Fibroblast of skin of scalp (primary cell): ENCODE results near the gene SNED1.
"Not testable (repeated sequence)": the region's sequence is repeated elsewhere in the genome, so short reads cannot be mapped to it uniquely, and the experiment has no call there.

Experiments
- DNase-seq: peaks from one replicate; pipeline ENCODE4 v3.0.0-alpha.2; 2013

The SNED1 gene

DNA sequence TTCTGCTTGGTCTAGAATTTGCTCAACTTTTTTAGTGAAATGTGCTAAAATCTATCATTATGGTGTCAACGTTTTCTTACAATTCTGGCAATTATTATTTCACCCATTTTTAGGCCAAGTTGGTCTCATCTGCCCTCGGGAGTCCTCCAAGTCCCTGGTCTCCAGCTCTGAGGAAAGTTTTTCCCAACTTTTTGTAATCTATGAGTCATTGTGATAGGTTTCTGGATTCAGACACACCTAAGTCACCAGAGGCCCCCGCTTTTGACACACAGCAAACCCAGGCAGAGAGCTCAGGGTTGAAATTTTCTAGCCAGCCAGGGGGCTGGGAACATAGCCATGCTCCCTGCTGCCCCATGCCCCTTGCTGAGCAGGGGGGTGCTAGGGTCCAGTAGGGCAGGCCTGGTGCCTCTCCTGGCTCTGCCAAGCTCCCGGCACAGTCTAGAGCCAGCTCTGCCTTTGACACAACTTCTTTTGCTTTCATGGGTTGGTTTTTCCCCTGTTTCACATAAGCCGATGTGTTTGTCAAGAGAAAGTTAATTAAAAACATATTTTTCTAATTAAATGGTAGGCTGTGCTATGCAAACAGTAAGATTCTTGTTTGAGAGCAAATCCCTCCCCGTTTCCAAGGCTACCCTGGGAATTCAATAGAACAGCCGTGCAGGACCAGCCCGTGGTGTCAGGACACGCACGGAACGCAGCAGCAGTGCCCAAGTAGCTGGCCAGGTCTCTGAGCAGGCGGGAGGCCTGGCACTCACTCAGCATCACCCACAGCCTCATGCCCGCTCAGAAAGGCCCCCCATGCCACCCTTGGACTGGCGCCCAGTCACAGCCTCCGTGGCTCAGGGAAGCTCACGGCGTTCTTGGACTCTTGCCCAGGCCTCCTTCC is 25.5 kb upstream of the SNED1 start:
- peak; percentile 82 for DNase-seq

DNA sequence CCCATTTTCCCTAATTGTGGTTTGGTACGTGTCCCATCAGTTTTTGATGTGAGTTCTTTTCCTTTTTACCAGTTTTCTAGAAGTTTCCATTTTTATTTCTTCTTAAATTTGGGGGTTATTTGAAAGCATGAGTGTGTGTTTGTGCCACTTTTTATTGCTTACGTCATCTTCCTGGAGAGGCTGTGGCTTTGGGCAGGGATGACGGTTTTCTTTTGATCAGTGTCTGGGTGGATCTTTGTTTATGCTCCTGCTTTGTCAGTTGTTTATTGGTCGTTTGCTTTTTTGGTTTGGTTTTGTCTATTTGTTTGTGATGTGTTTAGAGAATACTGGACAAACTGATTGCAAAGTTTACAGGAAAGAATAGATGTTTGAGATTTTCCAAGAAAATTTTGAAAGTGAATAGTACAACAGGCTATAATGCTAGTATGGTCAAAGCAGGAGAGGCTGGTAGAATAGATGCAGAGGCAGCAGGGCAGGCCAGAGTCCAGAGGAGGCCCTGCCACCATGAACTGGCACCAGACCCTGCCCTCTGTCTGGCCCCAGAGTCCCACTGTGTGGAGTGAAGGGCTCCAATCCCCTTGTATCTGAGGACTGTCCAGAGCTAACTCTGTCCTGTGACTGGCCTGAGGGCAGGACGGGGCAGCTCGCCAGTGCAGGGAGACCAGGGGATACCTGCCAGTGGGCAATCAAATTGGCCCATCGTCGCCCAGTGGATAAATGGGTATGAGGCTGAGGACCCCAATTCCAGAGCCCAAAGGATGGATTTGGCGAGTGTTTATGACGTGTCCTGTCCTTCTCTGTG is 23.4 kb upstream of the SNED1 start:
- DNase-seq, result no peak

DNA sequence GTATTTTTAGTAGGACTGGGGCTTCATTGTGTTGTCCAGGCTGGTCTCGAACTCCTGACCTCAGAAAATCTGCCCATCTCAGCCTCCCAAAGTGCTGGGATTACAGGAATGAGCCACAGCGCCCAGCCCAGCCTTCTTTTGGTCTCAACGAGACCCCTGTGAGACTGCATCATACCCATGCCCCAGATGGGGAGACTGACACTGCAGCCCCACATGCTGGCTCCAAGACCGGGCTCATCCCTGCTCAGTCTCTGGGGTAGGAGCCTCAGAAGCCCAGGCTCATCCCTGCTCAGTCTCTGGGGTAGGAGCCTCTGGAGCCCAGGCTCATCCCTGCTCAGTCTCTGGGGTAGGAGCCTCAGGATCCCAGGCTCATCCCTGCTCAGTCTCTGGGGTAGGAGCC is 22.5 kb upstream of the SNED1 start:
- not testable (repeated sequence) for DNase-seq

DNA sequence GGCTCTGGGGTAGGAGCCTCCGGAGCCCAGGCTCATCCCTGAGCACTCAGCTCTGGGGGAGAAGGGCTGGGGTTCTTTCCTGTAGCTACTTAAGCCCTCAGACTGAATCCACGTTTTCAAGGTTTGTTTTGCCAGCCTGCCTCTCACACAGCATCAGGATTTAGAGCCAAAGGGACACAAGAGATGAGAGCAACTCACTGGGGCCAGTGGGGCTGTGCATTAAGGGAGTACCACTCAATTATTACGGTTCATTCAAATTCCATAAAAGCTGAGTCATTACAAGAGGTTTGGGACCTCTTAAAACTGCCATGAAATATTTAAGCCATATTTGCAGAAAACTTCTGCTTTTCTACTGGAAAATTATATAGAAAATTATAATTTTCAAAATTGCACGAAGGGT is 17.1 kb upstream of the SNED1 start:
- peak; percentile 77 for DNase-seq

DNA sequence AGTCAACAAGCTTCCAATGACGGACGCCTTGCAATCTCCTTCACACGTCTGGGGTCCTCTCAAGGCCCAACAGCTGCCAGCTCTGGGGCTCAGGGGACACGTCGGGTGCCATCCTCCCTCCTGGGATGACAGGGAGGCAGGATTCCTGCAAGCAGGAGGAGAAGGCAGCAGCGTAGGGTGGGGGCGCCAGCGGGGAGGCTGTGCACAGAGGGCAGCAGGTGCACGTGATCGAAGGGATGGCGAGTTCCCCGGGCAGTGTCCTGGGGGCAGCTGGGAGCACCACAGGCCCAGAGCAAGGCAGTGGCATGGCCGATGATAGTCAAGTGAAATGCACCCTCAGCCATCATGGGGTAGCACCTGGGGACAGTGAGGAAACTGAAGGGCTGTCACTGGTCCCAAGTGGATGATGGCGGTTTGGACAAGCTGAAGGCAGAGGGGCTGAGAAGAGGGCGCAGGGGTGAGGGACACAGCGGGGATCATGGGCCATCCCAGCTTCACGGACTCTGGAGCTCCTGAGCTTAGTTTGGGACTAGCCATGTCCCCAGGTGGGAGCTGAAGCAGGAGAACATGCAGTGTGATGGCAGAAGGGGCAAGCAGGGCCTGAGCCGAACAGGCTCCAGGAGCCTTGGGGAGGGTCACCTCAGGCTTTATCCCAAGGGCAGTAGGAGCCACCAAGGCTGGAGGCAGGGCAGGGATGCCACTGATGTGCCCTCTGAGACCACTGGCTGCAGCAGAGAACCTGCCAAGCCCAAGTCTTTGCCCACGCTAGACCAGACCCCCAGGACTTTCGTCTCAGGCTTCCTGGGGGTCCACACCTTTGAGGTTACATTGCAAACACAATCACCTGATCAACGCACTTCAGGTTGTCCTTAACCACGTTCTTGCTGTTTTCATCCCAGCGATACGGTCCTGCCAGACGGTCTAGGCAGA is 16.3 kb upstream of the SNED1 start:
- DNase-seq, result no peak

DNA sequence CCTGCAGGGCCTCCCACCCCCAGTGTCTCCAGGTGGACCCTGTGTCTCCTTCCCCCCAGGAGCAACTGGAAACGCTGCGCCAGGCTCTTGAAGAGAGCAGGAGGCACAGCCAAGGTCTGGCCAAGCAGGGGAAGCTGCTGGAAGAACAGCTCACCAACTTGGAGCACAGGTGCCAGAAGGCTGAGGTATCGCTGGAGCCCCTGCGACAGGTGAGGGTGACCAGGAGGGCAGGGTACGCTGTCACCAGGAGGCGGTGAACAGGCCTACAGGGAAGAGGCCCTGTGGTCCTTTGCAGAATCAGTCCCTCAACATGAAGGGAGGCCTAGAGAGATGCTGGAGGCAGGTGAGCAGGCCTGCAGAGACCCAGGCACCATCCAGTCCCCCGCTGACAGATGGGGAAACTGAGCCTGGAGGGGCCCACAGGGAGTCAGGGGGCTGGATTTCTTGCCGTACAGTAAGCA is 15.6 kb upstream of the SNED1 start:
- DNase-seq, result no peak

DNA sequence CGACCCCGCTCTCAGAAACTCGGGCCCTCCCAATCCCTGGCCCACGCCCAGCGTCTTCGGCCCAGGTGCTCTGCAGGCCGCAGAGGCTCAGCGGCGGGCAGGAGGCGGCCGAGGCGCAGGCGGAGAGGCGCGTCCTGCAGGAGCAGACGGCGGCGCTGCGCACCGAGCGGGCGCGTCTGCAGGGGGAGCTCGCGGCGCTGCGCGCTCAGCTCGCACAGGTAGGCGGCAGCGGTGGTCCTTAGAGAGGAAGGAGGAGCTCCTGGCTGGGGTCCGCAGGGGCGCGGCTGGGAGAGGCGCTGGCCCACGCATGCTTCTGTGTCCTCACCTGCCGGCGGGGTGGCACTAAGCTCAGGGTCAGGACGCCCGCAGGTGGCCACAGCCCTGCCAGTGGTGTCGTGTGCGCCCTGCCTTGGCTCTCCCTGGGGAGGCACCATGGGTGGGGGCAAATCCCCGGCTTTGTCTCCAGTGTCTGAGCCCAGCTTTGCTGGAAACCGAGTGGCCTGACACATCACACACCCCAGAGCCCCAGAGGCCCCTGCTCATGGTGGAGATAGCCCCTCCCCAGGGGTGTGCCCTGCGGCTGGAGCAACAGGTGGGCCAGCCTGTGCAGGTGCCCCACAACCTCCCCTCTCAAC is 14.9 kb upstream of the SNED1 start:
- no peak for DNase-seq

DNA sequence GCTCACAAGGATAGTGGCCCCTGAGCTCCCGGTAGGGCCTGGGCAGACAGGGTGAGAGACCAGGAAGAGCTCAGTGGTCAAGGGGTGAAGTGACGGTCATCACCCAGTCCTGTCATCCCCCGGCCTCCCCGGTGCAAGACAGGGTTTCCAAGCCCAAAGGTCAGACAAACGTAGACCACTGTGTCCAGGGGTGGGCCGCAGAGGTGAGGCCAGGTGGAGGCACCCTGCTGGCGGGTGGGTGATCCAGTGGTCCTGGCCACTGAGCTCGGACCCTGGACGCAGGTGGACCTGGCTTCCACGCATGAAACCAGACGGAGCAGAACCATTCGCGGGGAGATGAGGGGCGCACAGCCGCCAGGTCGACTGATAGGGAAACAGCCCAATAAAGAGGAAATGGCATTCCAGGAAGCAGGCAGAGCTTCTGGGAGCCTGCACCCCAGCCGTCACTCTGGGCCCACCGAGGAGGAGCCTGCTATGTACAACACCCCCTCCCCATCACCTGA is 14.4 kb upstream of the SNED1 start:
- DNase-seq, result no peak

DNA sequence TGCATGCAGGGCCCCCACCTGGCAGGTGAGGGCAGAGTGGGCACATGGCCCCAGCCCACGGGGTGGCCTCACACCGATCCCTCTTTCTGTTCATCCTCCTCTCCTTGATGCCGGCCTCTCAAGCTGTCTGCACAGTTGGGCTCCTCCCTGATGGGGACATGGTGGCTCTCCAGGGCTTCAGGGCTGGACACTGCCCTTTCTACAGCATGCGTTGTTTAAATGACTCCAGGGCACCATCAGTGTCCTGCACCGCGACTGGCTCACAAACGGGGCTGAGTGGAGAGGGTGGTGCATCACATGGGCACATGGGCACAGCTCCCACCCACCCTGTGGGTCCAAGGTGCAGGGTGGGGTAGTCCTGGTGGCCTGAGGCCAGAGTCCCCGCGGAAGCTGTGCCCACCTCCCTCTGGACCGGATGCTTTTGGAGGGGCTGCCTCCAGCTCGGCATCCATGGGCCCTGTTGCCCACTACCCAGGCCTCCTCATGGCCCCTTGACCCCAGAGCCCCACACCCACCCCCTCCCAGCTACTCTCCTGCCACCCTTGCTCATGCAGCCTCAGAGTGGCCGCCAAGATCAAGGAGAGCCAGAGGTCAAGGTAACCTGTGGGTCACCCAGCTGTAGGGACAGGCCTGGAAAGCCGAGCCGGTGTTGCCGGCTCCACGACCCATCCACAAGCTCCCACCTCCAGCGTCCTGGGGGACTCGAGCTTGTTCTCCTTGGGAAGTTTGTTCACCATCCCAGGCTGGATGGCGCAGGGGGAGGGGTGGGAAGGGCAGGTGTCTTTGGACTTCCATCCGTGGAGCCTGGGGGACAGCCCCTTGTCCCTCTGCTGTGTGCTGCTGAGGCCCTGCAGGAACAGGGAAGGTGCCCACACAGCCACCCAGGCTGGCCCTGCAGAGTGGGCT is 12.3 kb upstream of the SNED1 start:
- DNase-seq, result no peak

DNA sequence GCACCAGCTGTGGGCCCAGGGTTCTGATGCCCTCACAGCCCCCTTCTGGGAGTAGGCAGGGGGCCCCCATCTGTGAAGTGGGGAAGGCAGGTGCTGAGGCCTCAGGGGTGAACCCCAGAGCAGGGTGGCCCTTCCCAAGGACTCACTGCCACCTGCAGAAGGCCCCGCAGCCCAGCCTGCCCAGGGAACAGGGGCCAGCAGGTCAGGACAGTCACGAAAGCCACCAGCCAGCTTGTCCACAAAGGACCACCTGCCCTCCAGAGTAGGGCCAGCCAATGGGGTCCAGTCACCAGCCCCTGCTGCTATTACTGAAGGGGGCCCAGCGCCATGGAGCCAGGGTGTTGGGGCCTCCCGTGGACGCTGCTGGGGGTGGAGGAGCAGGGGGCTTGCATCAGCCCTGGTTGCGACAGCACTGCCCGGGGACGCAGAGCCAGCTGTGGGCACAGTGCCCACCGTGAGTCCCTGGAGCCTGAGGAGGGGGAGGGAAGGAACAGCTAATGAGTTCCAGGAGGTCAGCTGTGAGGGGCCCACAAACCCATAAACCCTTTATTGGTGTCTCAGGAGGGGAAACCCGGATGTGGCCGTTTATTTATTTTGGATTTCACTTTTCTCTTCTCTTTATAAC is 11.5 kb upstream of the SNED1 start:
- peak; percentile 89 for DNase-seq

DNA sequence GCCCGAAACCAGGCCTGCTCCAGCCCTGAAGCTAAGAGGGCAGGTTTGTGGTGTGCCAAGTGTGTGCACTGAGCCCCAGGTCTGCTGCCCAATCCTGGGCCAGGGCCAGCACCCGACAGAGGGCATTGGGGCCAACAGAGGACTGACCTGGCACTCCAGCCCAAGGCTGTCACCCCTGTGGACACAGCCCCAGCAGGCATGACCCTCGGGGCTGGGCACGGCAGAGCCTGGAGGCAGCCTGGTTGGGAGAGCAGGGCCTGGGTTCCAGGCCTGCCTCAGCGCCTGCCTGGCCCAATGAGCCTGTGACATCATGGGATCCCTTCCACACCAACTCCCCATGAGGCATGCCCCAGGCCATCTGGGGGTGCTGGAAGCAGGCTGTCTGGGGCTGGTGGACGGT is 10.8 kb upstream of the SNED1 start:
- DNase-seq, result no peak

DNA sequence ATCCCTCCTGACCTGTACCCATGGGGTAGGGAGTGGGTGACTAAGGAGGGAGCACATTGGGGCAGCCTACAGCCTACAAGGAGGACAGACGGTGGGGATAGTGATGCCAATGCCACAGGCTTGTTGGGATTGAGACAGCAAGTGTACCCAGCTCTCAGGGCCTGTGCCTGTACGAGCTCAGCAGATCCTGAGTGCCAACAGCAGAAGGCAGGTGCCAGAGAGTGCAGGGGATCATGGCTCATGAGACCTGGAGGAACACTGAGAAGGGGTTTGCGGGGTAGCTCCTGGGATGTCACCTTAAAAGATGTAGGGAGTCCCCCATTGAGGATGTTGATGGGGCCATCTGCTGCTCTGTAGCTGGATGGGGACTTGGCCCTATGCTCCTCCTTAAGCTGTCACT is 10.3 kb upstream of the SNED1 start:
- DNase-seq, result peak; percentile 43

DNA sequence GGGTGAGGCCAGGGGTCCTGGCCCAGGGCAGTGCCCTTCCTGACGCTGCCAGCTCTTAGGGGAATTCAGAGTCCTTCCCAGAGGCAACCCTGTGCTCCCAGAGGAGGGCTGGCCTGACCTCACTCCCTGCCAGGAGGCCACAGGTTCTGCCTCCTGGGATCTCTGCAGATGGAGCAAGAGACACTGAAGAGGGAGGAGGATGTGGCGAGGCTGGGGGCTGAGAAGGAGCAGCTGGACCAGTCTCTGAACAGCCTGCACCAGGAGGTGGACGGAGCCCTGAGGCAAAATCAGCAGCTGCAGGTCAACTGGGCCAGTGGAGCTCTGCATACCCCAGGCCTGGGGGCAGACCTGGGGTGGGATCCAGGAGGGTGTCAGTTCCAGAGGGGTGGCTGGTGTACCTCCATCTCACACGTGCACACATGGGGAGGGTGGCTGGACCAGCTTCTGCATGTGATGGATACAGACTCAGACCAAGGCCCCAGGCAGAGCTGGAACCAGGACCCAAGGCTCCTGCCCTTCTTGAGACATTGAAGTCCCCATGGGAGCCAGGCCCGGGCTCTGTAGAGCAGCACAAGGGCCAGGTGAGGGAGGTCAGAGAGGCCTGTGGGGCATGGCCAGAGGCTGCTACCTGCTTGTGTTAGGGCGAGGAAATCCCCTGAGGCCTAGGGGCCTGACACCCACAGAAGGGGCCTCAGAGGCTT is 9.7 kb upstream of the SNED1 start:
- no peak for DNase-seq

DNA sequence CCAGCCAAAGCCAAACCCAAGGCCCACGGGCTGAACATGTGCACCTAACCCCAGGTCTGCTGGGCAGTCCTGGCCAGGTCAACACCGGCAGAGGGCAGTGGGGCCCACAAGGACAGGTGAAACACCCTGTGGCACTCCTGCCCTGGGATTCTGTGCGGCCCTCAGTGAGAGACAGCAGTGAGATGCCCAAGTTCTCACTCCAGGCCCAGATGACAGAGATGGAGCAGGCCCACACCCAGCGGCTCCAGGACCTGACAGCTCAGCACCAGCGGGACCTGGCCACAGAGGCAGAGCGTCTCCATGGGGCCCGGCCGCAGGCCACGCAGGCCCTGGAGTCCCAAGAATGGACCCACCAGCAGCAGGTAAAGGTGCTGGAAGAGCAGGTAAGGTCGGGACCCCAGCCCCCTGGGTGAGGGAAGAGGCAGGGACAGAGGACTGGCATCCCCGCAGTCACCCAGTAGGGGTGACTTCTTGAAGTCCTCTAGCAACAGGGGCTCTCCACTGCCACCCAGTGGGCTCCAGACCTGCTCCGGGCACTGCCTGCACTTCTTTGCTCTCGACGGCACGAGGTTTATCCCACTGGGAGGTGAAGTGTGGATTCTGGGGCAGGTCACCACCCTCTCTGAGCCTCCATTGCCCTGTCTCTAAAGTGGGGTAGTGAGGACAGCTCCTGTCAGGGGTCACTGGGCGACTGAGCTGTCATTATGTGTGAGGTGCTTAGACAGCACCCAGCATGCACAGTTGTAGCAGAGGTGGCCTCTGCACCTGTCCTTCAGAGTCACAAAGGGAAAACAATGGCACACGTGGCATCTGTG is 8.8 kb upstream of the SNED1 start:
- DNase-seq, result peak; percentile 35

DNA sequence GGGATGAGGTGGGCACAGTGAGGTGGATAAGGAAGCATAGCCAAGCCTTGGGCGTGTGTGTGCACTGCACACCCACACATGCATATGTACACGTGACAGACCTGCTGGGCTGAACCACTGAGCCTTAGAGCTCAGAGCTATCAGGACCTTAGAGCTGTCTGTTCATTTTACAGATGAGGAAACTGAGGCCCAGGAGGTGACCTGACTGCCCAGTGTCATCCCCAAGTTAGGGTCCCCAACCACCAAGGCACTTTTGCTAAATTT is 8.2 kb upstream of the SNED1 start:
- no peak for DNase-seq

DNA sequence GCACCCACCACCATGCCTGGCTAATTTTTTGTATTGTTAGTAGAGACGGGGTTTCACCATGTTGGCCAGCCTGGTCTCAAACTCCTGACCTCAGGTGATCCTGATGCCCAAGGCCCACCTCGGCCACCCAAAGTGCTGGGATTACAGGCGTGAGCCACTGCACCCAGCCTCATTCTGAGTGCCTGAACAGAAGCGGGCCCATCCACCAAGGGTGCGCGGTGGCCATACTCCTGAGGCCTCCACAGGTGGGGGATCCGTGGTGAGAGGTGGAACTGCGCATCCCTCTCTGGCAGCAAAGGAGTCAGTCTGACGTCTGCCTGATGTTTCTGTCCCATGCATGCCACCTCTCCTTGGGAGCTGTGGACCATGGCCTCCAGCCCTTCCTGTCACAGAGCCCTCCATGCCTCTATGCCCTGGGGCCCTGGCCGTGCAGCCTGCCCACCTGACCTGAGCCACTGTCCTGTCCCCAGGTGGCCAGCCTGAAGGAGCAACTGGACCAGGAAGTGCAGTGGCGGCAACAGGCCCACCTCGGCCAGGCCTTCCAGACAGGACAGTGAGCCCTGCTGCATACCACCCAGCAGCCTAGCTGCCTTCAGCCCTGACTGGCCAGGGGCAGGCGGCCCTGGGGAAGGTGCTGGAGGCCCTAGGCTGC is 7.6 kb upstream of the SNED1 start:
- no peak for DNase-seq

DNA sequence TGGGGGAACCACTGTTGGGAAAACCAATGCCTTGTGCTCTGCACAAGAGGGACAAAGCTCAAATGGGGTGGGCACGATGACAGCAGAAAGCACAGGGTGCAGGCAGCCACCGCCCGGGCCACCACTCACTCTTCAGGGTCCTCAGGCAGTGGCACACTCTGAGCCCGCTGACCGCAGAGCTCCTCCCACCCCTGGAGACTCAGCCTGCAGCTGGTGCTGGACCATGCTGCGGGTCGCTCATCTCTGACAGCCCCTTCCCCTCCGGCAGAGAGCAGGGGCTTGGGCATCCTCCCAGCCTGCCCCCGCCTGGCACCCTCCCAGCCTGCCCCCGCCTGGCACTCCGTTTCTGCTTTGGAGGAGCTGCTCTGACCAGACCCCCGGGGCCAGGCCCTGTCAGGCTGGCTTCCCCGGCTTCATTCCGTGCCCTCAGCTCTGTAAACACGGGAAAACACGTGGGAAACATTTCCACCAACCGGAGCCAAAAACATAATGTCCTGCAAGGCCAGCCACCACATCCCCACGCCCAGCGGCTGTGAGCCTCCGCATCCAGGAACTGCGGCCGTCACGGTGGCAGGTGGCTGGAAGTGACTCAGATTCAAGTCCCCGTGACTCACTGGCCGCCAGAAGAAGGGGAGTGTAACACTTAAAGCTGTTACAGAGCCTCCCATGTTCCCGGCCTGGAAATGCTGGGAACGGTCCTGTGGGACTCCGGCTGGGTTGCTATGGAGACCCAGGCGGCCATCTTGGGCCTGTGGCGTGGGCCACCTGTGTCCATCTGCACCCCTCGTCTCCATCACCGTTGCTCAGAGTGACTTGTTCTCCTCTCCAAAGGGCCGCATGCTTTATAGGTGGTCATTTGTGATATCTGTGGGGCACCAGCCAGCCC is 6.8 kb upstream of the SNED1 start:
- peak; percentile 77 for DNase-seq
